CD4-positive, alpha-beta T cell (primary cell): ENCODE data around the gene RABGGTB. TPM values are rescaled to one million over a fixed set of nuclear protein-coding genes. Genes with fewer than 3 reads are reported as not detected.

ENCODE experiments used
- ATAC-seq: fragments of 200-7000 bp; cut with Tn5 transposase; one replicate; pipeline ENCODE4 v1.10.0; 2022; ENCODE audit warnings: mild to moderate bottlenecking; ENCODE audit not compliant: poor library complexity
- CTCF ChIA-PET: fragments of 350-600 bp; sonication (Branson Sonifier 250); formaldehyde crosslinking; loops from one replicate; lab custom pipeline; 2021; ENCODE audit warnings: antibody characterized with exemption, inconsistent platforms; lab: Charles Lee
- POLR2A ChIA-PET: fragments of 350-600 bp; sonication (Branson Sonifier 250); formaldehyde crosslinking; loops from one replicate; lab custom pipeline; 2021; ENCODE audit warnings: antibody characterized with exemption, inconsistent platforms; lab: Charles Lee
- DNase-seq, 14 experiments: peaks; one replicate each; pipeline ENCODE4 v3.0.0-alpha.2; 2013 to 2020; ENCODE audit warnings: mixed read lengths in 2 of 14
- H3K27ac ChIP-seq, 2 donors: one replicate each; pipeline versions ENCODE4 v1.5.1 to v1.7.0; 2013; ENCODE audit warnings: low read length in 2 of 2, low read depth in 1 of 2, mild to moderate bottlenecking in 1 of 2
- H3K27me3 ChIP-seq, 2 experiments: 1 replicate in 1 of 2; 2 replicates in 1 of 2; pipeline versions ENCODE4 v1.6.1 to v1.7.0; 2013; ENCODE audit warnings: low read length in 2 of 2, control low read depth in 1 of 2, mild to moderate bottlenecking in 1 of 2, moderate library complexity in 1 of 2; ENCODE audit not compliant: insufficient read depth in 2 of 2, control insufficient read depth in 1 of 2
- H3K36me3 ChIP-seq: one replicate; pipeline ENCODE4 v1.6.1; 2013; ENCODE audit warnings: low read length, control low read depth; ENCODE audit not compliant: insufficient read depth
- H3K4me1 ChIP-seq: one replicate; pipeline ENCODE4 v1.6.1; 2013; ENCODE audit warnings: low read length, control low read depth; ENCODE audit not compliant: insufficient read depth
- H3K4me3 ChIP-seq: one replicate; pipeline ENCODE4 v1.5.1; 2013; ENCODE audit warnings: mild to moderate bottlenecking, low read length, moderate library complexity
- H3K9me3 ChIP-seq, 2 experiments: 1 replicate in 1 of 2; 2 replicates in 1 of 2; pipeline versions ENCODE4 v1.6.1 to v1.7.0; 2013; ENCODE audit warnings: low read length in 2 of 2, mild to moderate bottlenecking in 2 of 2, control low read depth in 1 of 2, moderate library complexity in 1 of 2; ENCODE audit not compliant: control insufficient read depth in 1 of 2, insufficient read depth in 1 of 2
- H3K27ac Mint-ChIP-seq: one replicate; pipeline ENCODE4 v1.8.0; 2020; ENCODE audit warnings: mixed read lengths
- H3K27me3 Mint-ChIP-seq: one replicate; pipeline ENCODE4 v1.8.0; 2021; ENCODE audit warnings: mixed read lengths
- H3K36me3 Mint-ChIP-seq: one replicate; pipeline ENCODE4 v1.8.0; 2021; ENCODE audit warnings: low read depth, mixed read lengths
- H3K4me1 Mint-ChIP-seq: one replicate; pipeline ENCODE4 v1.8.0; 2021; ENCODE audit warnings: low read depth, mixed read lengths
- H3K4me3 Mint-ChIP-seq: one replicate; pipeline ENCODE4 v1.8.0; 2020; ENCODE audit warnings: mild to moderate bottlenecking, mixed read lengths
- H3K9me3 Mint-ChIP-seq: one replicate; pipeline ENCODE4 v1.8.0; 2020; ENCODE audit warnings: mixed read lengths
- CTCF ChIP-seq: fragments of 200-600 bp; IDR thresholded peaks from one replicate; pipeline ENCODE4 v1.8.0; 2022; ENCODE audit warnings: antibody characterized with exemption, mild to moderate bottlenecking
- intact Hi-C, 2 experiments: fragments of 100-400 bp; cut with DNase I in 1 of 2; cut with micrococcal nuclease in 1 of 2; formaldehyde crosslinking; loops; one replicate each; pipeline versions ENCODE4 v1.15.1 to v1.9.0; 2023 to 2025; cut with DNase I, micrococcal nuclease
- total RNA-seq, 174 experiments: library from RNA in 2 of 174; stranded (reverse) in 2 of 174; gene quantifications; one replicate each; pipeline ENCODE4 v1.2.3 and lab custom pipeline; 2021 to 2026

The RABGGTB gene
- total RNA-seq, 2 experiments from 2014 or later, result 199 to 200 TPM

GRCh38 chr1:75792091-75792490, 6.0 kb downstream of the RABGGTB start:
- ATAC-seq (no peak), DNase-seq (no peak)
- Histone ChIP-seq H3K9me3 (no peaks in the 10 kb centered on the region), H3K4me1 (peaks cover 13% of the 10 kb centered on the region), H3K27ac (no peak overlapping the region), H3K27me3 (no peaks in the 10 kb centered on the region), H3K4me3 (no peak overlapping the region), H3K36me3 (peaks cover 84% of the 10 kb centered on the region)
- ChIA-PET POLR2A (no interaction called here), CTCF (no interaction called here)
- Mint-ChIP-seq H3K27me3 (no peaks in the 10 kb centered on the region), H3K4me3 (no peak overlapping the region), H3K9me3 (no peaks in the 10 kb centered on the region), H3K27ac (peak overlapping the region; percentile 92), H3K36me3 (peaks cover 97% of the 10 kb centered on the region), H3K4me1 (peaks cover 59% of the 10 kb centered on the region)
- intact Hi-C loops, result no loop called here
- no peak for TF ChIP-seq CTCF

DNA sequence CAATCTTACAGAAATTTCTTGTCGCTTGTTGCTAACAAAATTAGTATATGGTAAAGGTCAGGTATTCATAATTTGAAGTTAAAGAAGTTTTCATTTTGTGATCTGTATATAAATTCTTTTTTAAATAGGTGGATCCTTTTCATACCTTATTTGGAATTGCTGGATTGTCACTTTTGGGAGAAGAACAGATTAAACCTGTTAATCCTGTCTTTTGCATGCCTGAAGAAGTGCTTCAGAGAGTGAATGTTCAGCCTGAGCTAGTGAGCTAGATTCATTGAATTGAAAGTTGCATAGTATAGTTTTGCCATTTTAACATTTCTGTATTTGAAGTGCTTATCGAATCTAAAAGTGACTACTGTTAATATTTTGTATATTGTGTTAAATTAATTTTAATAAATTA, 8.3 kb downstream of the RABGGTB start:
- TF ChIP-seq CTCF, result no peak
- intact Hi-C loops, result no loop called here
- DNase-seq, result no peak
- no peaks in the 10 kb centered on the region for H3K9me3 Mint-ChIP-seq
- no peak overlapping the region for H3K27ac Mint-ChIP-seq
- ChIA-PET POLR2A (interaction anchor here (1.2 to 1.4 kb wide), 2 partner anchors 9 to 70 kb away, joined by 3 to 5 read pairs; partner anchors contain the start of gene RABGGTB), CTCF (no interaction called here)
- H3K4me1 Mint-ChIP-seq, result peaks cover 36% of the 10 kb centered on the region
- Histone ChIP-seq H3K36me3 (peaks cover 74% of the 10 kb centered on the region), H3K9me3 (no peaks in the 10 kb centered on the region), H3K4me1 (peaks cover 8% of the 10 kb centered on the region), H3K4me3 (no peak overlapping the region), H3K27ac (no peak overlapping the region), H3K27me3 (no peaks in the 10 kb centered on the region)
- no peaks in the 10 kb centered on the region for H3K27me3 Mint-ChIP-seq
- no peak overlapping the region for H3K4me3 Mint-ChIP-seq
- H3K36me3 Mint-ChIP-seq, result peaks cover 86% of the 10 kb centered on the region
- no peak for ATAC-seq

- Mint-ChIP-seq H3K9me3 (no peaks in the 10 kb centered on the region), H3K4me1 (peaks cover 22% of the 10 kb centered on the region), H3K36me3 (peaks cover 72% of the 10 kb centered on the region), H3K27me3 (no peaks in the 10 kb centered on the region), H3K4me3 (no peak overlapping the region), H3K27ac (no peak overlapping the region)
- CTCF ChIA-PET, result no interaction called here
- Histone ChIP-seq H3K27ac (no peak overlapping the region), H3K27me3 (no peaks in the 10 kb centered on the region), H3K36me3 (peaks cover 61% of the 10 kb centered on the region), H3K4me1 (peaks cover 2% of the 10 kb centered on the region), H3K9me3 (no peaks in the 10 kb centered on the region), H3K4me3 (no peak overlapping the region)
- DNase-seq, result no peak
- intact Hi-C loops, result no loop called here
- no peak for TF ChIP-seq CTCF
- ATAC-seq, result no peak
- POLR2A ChIA-PET, result interaction anchor here (0.8 to 1.2 kb wide), 2 partner anchors 9 to 72 kb away, joined by 3 read pairs; partner anchors contain the start of gene RABGGTB
These were observed 9.7 kb downstream of the RABGGTB start for GRCh38 chr1:75795703-75796193.
